NAMALWA (cell line): ENCODE data around the gene MUC5B.
"Not testable (repeated sequence)": the region's sequence is repeated elsewhere in the genome, so short reads cannot be mapped to it uniquely, and the experiment has no call there.

Experiments
- DNase-seq: peaks from one replicate; pipeline ENCODE4 v3.0.0-alpha.2; 2015; ENCODE audit warnings: low spot score

MUC5B gene

GRCh38 chr11:1233351-1234053, 10.6 kb downstream of the MUC5B start:
- no peak for DNase-seq

DNA sequence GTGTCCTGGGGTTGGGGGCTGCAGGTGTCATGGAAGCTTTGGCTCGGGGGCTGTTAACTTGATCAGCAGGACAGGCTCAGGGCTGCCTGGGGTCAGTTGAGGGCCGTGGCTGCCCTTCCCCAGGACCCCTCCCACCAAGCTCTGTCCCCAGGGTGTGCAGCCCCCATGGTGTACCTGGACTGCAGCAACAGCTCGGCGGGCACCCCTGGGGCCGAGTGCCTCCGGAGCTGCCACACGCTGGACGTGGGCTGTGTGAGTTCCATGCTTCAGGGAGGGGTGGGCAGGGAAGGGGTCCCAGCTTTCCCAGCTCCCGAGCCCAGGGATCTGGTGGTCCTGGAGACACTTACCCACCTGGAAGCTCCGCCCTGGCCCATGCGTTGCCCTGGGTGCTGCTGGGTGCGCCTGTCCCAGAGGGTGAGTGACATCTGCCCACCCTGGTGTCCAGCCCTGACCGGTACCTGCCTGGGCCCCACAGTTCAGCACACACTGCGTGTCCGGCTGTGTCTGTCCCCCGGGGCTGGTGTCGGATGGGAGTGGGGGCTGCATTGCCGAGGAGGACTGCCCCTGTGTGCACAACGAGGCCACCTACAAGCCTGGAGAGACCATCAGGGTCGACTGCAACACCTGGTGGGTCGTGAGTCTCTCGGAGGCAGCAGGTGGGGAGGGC, 11.3 kb downstream of the MUC5B start:
- DNase-seq, result no peak

DNA sequence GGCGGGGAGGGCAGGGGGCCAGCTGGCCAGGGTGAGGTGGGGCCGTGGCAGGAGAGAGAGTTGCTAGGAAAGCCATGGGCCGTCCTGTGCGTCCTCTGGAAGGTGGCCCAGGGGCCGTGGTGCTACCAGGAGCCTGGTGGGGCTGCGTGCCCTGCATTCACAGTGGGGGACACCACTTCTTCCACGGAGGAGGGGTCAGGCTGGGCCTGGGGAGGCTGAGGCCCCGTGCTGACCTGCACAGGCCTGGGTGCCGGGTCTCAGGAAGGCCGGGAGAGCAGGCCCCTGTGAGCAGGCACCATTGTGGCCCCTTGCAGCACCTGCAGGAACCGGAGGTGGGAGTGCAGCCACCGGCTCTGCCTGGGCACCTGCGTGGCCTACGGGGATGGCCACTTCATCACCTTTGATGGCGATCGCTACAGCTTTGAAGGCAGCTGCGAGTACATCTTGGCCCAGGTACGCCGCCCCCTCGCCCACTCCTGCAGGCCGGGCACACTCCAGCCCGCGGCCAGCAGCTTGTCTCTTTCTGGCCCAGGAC, 12.0 kb downstream of the MUC5B start:
- DNase-seq, result no peak

DNA sequence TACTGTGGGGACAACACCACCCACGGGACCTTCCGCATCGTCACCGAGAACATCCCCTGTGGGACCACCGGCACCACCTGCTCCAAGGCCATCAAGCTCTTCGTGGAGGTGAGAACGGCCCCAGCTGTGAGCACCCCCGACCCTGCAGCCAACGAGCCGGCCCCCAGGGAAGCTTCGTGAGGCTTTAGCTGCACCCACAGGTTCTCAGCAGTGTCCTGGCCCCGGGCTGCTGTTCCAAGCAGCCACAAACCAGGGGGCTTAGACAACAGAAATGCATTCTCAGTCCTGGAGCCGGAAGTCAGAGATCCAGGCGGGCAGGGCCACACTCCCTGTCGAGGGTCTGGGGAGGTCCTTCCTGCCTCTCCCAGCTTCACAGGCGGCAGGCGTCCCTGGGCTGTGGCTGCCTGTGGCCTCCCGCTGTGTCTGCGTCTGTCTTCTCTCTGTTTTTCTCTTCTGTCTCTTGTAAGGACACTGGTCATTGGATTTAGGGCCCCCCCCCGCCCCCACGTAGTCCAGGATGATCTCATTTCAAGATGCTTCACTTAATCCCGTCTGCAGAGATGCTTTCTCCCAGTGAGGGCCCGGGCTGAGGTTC, 12.5 kb downstream of the MUC5B start:
- no peak for DNase-seq

DNA sequence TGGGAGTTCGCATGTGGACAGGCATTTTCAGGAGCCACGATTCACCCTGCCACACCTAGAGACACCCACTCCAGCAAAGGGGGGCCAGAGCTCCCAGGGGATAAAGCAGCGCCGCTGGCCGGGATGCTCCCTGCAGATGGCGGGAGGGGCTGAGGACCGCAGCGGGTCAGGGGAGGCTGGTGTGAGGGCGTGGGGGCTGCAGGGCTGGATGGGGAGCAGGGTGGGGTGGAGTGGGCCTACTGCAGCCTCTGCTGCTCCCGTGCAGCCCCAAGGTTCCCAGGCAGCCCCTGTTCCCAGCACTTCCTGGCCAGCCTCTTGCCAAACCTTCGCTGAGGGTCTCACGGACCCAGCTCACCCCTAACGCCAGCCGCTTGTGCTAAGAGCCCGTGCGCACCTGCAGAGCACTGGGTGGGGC, 13.0 kb downstream of the MUC5B start:
- DNase-seq, result no peak

GRCh38 chr11:1236316-1237127, 13.7 kb downstream of the MUC5B start:
- DNase-seq, result no peak

- DNase-seq, result no peak
Measured at GRCh38 chr11:1237128-1237580, 14.3 kb downstream of the MUC5B start.

- no peak for DNase-seq
Measured at GRCh38 chr11:1237851-1238250, 15.0 kb downstream of the MUC5B start.

DNA sequence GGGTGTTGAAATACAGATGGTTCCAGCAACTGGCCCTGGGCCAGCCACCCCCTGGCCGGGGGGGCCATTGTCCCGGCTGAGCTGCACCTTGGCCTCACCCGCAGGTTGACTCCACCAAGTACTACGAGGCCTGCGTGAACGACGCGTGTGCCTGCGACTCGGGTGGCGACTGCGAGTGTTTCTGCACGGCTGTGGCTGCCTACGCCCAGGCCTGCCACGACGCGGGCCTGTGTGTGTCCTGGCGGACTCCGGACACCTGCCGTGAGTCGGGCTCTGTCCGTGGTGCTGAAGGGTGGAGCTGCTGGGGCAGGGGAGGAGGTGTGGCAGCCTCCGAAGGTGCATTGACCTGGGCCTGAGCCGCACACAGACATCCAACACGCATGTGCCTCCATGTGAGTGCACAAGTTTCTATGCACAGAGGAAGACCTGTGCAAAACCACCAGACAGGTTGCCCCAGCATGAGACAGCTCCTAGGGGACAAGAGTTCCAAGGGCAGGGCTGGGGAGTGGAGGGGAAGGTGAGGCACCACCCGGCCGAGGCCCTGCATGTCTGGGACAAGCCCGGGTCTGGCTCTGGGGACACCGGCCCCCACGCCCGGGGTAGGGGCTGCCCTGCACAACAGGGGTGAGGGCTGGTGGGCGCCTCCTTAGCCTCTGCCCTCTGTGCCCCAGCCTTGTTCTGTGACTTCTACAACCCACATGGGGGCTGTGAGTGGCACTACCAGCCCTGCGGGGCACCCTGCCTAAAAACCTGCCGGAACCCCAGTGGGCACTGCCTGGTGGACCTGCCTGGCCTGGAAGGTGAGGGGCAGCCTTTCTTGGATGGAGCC, 16.1 kb downstream of the MUC5B start:
- no peak for DNase-seq

DNA sequence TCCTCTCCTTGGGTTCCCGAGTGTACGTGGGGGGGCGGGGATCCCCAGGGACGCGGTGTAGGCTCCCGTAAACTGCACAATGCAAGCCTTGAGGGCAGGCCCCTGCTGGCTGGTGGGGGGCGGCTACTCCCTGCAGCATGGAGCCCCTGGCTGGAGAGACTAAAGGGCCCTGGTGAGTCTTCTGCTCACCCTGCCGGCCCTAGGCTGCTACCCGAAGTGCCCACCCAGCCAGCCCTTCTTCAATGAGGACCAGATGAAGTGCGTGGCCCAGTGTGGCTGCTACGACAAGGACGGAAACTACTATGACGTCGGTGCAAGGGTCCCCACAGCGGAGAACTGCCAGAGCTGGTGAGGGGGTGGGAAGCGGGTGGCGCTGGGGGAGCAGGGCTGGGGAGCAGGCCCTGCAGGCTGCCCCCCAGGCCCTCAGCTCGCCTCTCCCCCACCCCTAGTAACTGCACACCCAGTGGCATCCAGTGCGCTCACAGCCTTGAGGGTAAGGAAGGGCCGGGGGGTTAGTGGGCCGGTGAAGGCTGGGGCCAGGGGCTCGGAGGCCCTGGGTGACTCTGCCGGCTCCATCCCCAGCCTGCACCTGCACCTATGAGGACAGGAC, 16.8 kb downstream of the MUC5B start:
- DNase-seq, result no peak

- no peak for DNase-seq
Measured at GRCh38 chr11:1240771-1241170, 17.9 kb downstream of the MUC5B start.

- no peak for DNase-seq
Measured at GRCh38 chr11:1241706-1242105, 18.8 kb downstream of the MUC5B start.

DNA sequence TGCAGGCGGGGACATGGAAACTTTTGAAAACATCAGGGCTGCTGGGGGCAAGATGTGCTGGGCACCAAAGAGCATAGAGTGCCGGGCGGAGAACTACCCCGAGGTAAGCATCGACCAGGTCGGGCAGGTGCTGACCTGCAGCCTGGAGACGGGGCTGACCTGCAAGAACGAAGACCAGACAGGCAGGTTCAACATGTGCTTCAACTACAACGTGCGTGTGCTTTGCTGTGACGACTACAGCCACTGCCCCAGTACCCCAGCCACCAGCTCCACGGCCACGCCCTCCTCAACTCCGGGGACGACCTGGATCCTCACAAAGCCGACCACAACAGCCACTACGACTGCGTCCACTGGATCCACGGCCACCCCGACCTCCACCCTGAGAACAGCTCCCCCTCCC, 19.4 kb downstream of the MUC5B start:
- no peak for DNase-seq

GRCh38 chr11:1242751-1243150, 19.9 kb downstream of the MUC5B start:
- not testable (repeated sequence) for DNase-seq

DNA sequence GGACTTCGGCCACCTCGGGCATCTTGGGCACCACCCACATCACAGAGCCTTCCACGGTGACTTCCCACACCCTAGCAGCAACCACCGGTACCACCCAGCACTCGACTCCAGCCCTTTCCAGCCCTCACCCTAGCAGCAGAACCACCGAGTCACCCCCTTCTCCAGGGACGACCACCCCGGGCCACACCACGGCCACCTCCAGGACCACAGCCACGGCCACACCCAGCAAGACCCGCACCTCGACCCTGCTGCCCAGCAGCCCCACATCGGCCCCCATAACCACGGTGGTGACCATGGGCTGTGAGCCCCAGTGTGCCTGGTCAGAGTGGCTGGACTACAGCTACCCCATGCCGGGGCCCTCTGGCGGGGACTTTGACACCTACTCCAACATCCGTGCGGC, 20.7 kb downstream of the MUC5B start:
- not testable (repeated sequence) for DNase-seq

DNA sequence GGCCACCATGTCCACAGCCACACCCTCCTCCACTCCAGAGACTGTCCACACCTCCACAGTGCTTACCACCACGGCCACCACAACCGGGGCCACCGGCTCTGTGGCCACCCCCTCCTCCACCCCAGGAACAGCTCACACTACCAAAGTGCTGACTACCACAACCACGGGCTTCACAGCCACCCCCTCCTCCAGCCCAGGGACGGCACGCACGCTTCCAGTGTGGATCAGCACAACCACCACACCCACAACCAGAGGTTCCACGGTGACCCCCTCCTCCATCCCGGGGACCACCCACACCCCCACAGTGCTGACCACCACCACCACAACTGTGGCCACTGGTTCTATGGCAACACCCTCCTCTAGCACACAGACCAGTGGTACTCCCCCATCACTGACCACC, 21.7 kb downstream of the MUC5B start:
- DNase-seq, result not testable (repeated sequence)

- not testable (repeated sequence) for DNase-seq
Measured at GRCh38 chr11:1245717-1246116, 22.9 kb downstream of the MUC5B start.

DNA sequence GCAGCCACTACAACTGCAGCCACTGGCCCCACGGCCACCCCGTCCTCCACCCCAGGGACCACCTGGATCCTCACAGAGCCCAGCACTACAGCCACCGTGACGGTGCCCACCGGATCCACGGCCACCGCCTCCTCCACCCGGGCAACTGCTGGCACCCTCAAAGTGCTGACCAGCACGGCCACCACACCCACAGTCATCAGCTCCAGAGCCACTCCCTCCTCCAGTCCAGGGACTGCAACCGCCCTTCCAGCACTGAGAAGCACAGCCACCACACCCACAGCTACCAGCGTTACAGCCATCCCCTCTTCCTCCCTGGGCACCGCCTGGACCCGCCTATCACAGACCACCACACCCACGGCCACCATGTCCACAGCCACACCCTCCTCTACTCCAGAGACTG, 23.4 kb downstream of the MUC5B start:
- DNase-seq, result not testable (repeated sequence)

- DNase-seq, result not testable (repeated sequence)
Measured at GRCh38 chr11:1247026-1247425, 24.2 kb downstream of the MUC5B start.

DNA sequence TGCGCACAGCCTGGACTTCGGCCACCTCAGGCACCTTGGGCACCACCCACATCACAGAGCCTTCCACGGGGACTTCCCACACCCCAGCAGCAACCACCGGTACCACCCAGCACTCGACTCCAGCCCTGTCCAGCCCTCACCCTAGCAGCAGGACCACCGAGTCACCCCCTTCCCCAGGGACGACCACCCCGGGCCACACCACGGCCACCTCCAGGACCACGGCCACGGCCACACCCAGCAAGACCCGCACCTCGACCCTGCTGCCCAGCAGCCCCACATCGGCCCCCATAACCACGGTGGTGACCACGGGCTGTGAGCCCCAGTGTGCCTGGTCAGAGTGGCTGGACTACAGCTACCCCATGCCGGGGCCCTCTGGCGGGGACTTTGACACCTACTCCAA, 26.1 kb downstream of the MUC5B start:
- not testable (repeated sequence) for DNase-seq

DNA sequence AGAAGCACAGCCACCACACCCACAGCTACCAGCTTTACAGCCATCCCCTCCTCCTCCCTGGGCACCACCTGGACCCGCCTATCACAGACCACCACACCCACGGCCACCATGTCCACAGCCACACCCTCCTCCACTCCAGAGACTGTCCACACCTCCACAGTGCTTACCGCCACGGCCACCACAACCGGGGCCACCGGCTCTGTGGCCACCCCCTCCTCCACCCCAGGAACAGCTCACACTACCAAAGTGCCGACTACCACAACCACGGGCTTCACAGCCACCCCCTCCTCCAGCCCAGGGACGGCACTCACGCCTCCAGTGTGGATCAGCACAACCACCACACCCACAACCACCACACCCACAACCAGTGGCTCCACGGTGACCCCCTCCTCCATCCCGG, 27.5 kb downstream of the MUC5B start:
- not testable (repeated sequence) for DNase-seq
